GM19463 (cell line): Measurements from ENCODE around the gene PGM5.

Experiments used
- ATAC-seq: cut with Tn5 transposase; IDR thresholded peaks from one replicate; pipeline ENCODE4 v1.9.1; 2021; ENCODE audit warnings: mild to moderate bottlenecking, moderate library complexity; ENCODE audit not compliant: unreplicated experiment

PGM5 gene

GRCh38 chr9:68574150-68574549 is 217.7 kb downstream of the PGM5 start:
- no peak for ATAC-seq

- ATAC-seq: no peak
These were observed 219.4 kb downstream of the PGM5 start for GRCh38 chr9:68575817-68576216.

- ATAC-seq: peak; percentile 70
These were observed 221.6 kb downstream of the PGM5 start for GRCh38 chr9:68577774-68578591.
